Uterus (tissue), 2 donors: Measurements from ENCODE around the gene KRT72.

Experiments
- CTCF ChIP-seq, 4 experiments: fragments of 200-600 bp in 2 of 4; fragments of 450-650 bp in 2 of 4; sonication (generic) in 2 of 4; IDR thresholded peaks; one replicate each; pipeline ENCODE4 v1.5.1; 2016 to 2019; ENCODE audit warnings: antibody characterized with exemption in 4 of 4, mild to moderate bottlenecking in 2 of 4, moderate library complexity in 1 of 4
- POLR2A ChIP-seq, 2 donors: fragments of 450-650 bp; IDR thresholded peaks; one replicate each; pipeline ENCODE4 v1.6.1; 2016; ENCODE audit warnings: antibody characterized with exemption in 2 of 2, mild to moderate bottlenecking in 1 of 2, moderate library complexity in 1 of 2

- no peak for TF ChIP-seq POLR2A (IDR thresholded peaks at IDR 0.05)
- no peak for TF ChIP-seq CTCF (IDR thresholded peaks at IDR 0.05)
Measured at GRCh38 chr12:52636592-52637258, 35.5 kb upstream of the KRT72 start.
